ENCODE measurements around the gene LIPE. TPM values are rescaled to one million over a fixed set of nuclear protein-coding genes. Genes with fewer than 3 reads are reported as not detected.

Gene LIPE
- total RNA-seq, 1 donor = 1.8 TPM

GRCh38 chr19:42445948-42446347 is 18.8 kb upstream of the LIPE start:
- TF ChIP-seq, protein P1, sequence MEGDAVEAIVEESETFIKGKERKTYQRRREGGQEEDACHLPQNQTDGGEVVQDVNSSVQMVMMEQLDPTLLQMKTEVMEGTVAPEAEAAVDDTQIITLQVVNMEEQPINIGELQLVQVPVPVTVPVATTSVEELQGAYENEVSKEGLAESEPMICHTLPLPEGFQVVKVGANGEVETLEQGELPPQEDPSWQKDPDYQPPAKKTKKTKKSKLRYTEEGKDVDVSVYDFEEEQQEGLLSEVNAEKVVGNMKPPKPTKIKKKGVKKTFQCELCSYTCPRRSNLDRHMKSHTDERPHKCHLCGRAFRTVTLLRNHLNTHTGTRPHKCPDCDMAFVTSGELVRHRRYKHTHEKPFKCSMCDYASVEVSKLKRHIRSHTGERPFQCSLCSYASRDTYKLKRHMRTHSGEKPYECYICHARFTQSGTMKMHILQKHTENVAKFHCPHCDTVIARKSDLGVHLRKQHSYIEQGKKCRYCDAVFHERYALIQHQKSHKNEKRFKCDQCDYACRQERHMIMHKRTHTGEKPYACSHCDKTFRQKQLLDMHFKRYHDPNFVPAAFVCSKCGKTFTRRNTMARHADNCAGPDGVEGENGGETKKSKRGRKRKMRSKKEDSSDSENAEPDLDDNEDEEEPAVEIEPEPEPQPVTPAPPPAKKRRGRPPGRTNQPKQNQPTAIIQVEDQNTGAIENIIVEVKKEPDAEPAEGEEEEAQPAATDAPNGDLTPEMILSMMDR (IDR thresholded peaks at IDR 0.05; ENCODE audit: extremely low read depth, low read depth, low read length) = no peak
- peaks cover 17% of the 10 kb centered on the region for H4K20me1 ChIP-seq (ENCODE audit: insufficient read depth, low read length)
- H2AFZ ChIP-seq (ENCODE audit: low read length) = no peak overlapping the region
- no peak for DNase-seq (ENCODE audit: insufficient read length, low spot score, missing footprints)
- H3K4me1 ChIP-seq (ENCODE audit: insufficient read depth, low read length) = peaks cover 5% of the 10 kb centered on the region
- H3K27ac ChIP-seq (ENCODE audit: low read depth, low read length) = no peak overlapping the region
- H3K4me3 ChIP-seq (ENCODE audit: insufficient read depth, low read length) = no peak overlapping the region
- no peaks in the 10 kb centered on the region for H3K79me2 ChIP-seq (ENCODE audit: insufficient read depth, low read length)
- no peaks in the 10 kb centered on the region for H3K9me3 ChIP-seq (ENCODE audit: low read depth, low read length)
- peaks cover 17% of the 10 kb centered on the region for H3K27me3 ChIP-seq (ENCODE audit: insufficient read depth, low read length)
- no peaks in the 10 kb centered on the region for H3K36me3 ChIP-seq (ENCODE audit: insufficient read depth, low read length)
- H3K4me2 ChIP-seq (ENCODE audit: insufficient read depth, low read length) = no peak overlapping the region

GRCh38 chr19:42443944-42444398 is 16.8 kb upstream of the LIPE start:
- TF ChIP-seq, protein P1 (IDR thresholded peaks at IDR 0.05; ENCODE audit: extremely low read depth, low read depth, low read length) = no peak
- H3K27ac ChIP-seq (ENCODE audit: low read depth, low read length) = no peak overlapping the region
- H3K36me3 ChIP-seq (ENCODE audit: insufficient read depth, low read length) = no peaks in the 10 kb centered on the region
- H3K27me3 ChIP-seq (ENCODE audit: insufficient read depth, low read length) = peaks cover 19% of the 10 kb centered on the region
- H3K9me3 ChIP-seq (ENCODE audit: low read depth, low read length) = no peaks in the 10 kb centered on the region
- no peak overlapping the region for H2AFZ ChIP-seq (ENCODE audit: low read length)
- no peak overlapping the region for H3K4me3 ChIP-seq (ENCODE audit: insufficient read depth, low read length)
- H3K4me1 ChIP-seq (ENCODE audit: insufficient read depth, low read length) = peaks cover 2% of the 10 kb centered on the region
- H3K4me2 ChIP-seq (ENCODE audit: insufficient read depth, low read length) = no peak overlapping the region
- no peaks in the 10 kb centered on the region for H3K79me2 ChIP-seq (ENCODE audit: insufficient read depth, low read length)
- H4K20me1 ChIP-seq (ENCODE audit: insufficient read depth, low read length) = peaks cover 11% of the 10 kb centered on the region
- DNase-seq (ENCODE audit: insufficient read length, low spot score, missing footprints) = no peak

GRCh38 chr19:42442833-42443232 is 15.6 kb upstream of the LIPE start, which contains the start of gene CXCL17:
Gene CXCL17 (minus strand): TSS chr19:42442946. CDS start chr19:42442832, 114 bp downstream.
- TF ChIP-seq, protein P1 (IDR thresholded peaks at IDR 0.05; ENCODE audit: extremely low read depth, low read depth, low read length) = no peak
- H2AFZ ChIP-seq (ENCODE audit: low read length) = no peak within 1 kb of the TSS
- H3K36me3 ChIP-seq (ENCODE audit: insufficient read depth, low read length) = no peaks in the 10 kb centered on the region
- peaks cover 2% of the 10 kb centered on the region for H3K4me1 ChIP-seq (ENCODE audit: insufficient read depth, low read length)
- H3K4me3 ChIP-seq (ENCODE audit: insufficient read depth, low read length) = no peak within 1 kb of the TSS
- no peaks in the 10 kb centered on the region for H3K9me3 ChIP-seq (ENCODE audit: low read depth, low read length)
- H4K20me1 ChIP-seq (ENCODE audit: insufficient read depth, low read length) = peaks cover 11% of the 10 kb centered on the region
- peaks cover 19% of the 10 kb centered on the region for H3K27me3 ChIP-seq (ENCODE audit: insufficient read depth, low read length)
- no peaks in the 10 kb centered on the region for H3K79me2 ChIP-seq (ENCODE audit: insufficient read depth, low read length)
- no peak for DNase-seq (ENCODE audit: insufficient read length, low spot score, missing footprints)
- no peak within 1 kb of the TSS for H3K4me2 ChIP-seq (ENCODE audit: insufficient read depth, low read length)
- H3K27ac ChIP-seq (ENCODE audit: low read depth, low read length) = no peak within 1 kb of the TSS

GRCh38 chr19:42441049-42441445 is 13.9 kb upstream of the LIPE start:
- no peak overlapping the region for H2AFZ ChIP-seq (ENCODE audit: low read length)

More at GRCh38 chr19:42441049-42441445, 13.9 kb upstream of the LIPE start:
- Histone ChIP-seq H3K36me3 (ENCODE audit: insufficient read depth, low read length) (no peaks in the 10 kb centered on the region), H3K27me3 (ENCODE audit: insufficient read depth, low read length) (peaks cover 19% of the 10 kb centered on the region), H4K20me1 (ENCODE audit: insufficient read depth, low read length) (peaks cover 9% of the 10 kb centered on the region), H3K4me1 (ENCODE audit: insufficient read depth, low read length) (peaks cover 2% of the 10 kb centered on the region), H3K4me3 (ENCODE audit: insufficient read depth, low read length) (no peak overlapping the region), H3K79me2 (ENCODE audit: insufficient read depth, low read length) (no peaks in the 10 kb centered on the region), H3K27ac (ENCODE audit: low read depth, low read length) (no peak overlapping the region), H3K9me3 (ENCODE audit: low read depth, low read length) (no peaks in the 10 kb centered on the region), H3K4me2 (ENCODE audit: insufficient read depth, low read length) (no peak overlapping the region)
- TF ChIP-seq, protein P1 (IDR thresholded peaks at IDR 0.05; ENCODE audit: extremely low read depth, low read depth, low read length) = no peak
- no peak for DNase-seq (ENCODE audit: insufficient read length, low spot score, missing footprints)

All from osteoblast (primary cell).